ENCODE results near the gene HSD11B1L.
"Not testable (repeated sequence)": the region's sequence is repeated elsewhere in the genome, so short reads cannot be mapped to it uniquely, and the experiment has no call there.

HSD11B1L gene

GRCh38 chr19:5703819-5704818 lies 23.3 kb downstream of the HSD11B1L start:
- DNase-seq: no peak

- no peak for DNase-seq
These were observed 24.7 kb downstream of the HSD11B1L start for GRCh38 chr19:5705552-5705951.

GRCh38 chr19:5706876-5707573 lies 26.2 kb downstream of the HSD11B1L start:
- DNase-seq: no peak

DNA sequence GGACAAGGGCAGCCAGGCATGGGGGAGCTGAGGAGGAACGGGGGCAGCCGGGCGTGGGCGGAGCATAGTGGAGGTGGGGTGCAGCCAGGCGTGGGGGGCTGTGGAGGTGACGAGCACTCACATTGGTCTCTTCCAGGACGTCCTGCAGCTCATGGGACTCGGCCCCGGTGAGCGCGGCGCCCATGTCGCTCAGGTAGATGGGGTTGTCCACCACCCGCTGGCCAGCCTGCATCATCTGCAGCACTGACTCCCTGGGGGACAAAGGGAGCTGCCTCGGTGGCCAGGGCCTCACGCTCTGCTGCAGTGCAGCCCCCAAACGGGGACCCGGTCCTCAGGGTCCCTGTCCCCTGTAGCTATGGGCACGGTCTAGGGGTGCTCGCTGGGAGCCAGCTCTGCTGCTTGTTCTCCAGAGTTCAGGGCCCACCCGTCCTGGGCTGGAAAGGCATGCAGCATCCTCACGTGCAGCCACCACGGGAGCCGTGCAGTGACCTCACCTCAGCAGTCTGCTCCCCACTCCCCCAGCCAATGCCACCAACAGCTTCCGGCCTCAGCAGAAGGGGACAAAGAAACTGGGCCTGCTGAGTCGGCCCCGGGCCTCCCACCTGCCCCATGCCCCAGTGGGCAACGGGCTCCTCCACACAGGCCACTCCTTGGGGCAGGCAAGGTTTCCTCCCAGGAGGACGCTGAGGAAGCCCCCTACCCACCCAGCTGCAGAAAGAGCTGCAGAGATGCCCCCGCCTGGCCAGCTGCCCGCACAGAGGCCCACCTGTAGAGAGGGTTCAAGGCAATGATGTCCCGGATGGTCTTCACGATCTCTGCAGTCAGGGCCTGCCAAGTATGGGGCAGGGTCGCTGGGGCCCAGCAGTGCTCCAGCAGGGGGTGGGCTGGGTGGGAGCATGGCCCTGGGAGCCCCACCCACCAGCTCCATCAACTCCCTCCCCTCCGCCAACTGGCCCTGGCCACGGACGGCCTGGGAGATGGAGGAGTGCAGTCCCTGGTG lies 27.0 kb downstream of the HSD11B1L start:
- no peak for DNase-seq

DNA sequence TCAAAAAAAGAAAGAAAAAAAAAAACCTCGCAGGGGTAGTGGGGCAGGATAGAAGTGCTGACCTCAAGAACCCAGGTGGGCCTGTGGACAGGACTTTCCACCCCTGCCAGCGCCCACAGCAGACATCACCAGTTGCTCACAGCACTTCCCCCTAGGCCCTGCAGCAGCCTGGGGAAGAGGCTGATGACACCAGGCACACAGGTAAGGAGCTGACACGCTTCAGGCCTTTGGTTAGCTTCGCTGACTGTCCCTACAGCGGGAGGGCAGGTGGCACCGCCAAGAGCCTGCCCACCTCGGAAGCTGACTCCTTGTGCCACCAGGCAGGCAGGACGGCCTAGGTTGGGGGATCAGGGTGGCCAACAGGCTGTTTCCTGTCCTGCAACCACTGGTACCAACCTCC lies 30.2 kb downstream of the HSD11B1L start:
- no peak for DNase-seq

GRCh38 chr19:5711713-5712161 lies 30.9 kb downstream of the HSD11B1L start:
- DNase-seq: no peak

DNA sequence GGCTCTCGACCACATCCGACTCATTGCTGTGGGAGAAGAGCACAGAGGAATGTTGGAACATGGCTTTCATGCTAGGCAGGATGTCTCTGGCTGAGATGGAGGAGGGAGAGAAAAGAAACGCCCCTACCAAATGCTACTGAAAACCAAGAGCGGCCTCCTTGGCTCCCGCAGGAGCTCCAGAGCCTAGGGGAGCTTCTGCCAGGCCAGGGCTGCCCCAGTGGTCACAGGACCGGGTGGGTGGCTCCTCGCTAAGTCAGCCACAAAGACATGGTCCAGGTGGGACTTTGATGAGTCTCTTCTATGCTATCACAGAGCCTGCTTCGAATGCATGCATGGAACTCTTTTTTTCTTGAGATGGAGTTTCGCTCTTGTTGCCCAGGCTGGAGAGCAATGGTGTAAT lies 32.4 kb downstream of the HSD11B1L start:
- DNase-seq: no peak

DNA sequence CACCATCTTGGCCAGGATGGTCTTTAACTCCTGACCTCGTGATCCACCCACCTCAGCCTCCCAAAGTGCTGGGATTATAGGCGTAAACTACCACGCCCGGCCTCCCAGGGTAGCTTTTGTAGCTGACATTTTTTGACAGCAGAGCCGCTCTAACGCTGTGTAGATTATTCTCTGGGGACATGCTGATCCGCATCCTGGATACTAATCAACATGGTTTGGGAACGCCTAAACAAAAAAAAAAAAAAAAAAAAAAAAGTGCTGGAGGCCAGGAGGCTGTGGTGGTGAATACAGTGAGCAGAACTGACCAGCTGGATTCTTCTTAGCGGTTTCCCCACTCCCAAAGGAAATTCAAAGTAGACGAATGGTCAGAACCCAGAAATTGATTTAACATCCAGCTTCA lies 34.0 kb downstream of the HSD11B1L start:
- no peak for DNase-seq

DNA sequence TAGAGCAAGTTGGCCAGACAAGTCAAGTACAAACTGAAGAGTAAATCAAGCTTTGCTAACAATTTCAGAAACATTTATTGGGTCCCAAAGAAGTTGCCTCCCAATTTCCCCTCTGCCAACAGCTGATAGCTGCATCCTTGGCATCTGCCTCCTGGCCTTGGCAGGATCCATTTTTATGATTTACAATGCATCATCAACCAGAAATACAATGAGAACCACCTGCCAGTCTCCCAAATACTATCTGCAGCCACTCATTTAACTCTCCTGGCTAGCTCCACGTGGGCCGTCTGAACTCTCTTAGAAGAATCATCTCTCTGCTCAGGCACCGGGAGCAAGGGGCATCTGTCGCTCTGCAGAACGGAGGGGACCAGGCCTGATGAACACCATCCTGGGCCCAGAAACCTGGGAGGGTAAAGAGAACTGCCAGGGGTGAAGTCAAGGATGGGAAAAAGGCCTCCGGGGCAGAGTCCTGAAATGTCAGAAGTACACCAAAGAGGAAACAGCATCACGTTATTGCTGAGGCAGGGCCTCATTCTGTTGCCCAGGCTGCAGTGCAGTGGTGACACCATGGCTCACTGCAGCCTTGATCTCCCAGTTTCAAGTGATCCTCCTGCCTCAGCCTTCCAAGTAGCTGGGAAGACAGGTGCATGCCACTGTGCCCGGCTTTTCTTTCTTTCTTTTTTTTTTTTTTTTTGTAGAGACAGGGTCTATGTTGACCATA lies 36.5 kb downstream of the HSD11B1L start:
- no peak for DNase-seq

DNA sequence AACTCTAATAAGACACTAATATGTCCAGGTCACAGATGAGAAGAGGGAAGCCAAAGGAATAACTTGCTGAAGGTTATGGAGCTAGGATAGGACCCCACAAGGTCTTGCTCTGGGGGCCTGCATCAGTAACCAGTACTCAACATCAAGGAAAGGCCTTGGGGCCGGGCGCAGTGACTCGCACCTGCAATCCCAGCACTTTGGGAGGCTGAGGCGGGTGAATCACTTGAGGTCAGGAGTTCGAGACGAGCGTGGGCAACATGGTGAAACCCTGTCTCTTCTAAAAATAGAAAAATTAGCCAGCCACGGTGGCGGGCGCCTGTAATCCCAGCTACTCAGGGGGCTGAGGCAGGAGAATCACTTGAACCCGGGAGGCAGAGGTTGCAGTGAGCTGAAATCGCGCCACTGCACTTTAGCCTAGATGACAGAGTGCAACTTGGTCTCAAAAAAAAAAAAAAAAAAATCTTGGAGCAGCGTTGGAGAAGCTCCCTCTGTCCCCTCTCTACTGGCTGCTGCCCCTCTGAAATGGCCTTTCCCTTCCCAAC lies 37.3 kb downstream of the HSD11B1L start:
- no peak for DNase-seq

DNA sequence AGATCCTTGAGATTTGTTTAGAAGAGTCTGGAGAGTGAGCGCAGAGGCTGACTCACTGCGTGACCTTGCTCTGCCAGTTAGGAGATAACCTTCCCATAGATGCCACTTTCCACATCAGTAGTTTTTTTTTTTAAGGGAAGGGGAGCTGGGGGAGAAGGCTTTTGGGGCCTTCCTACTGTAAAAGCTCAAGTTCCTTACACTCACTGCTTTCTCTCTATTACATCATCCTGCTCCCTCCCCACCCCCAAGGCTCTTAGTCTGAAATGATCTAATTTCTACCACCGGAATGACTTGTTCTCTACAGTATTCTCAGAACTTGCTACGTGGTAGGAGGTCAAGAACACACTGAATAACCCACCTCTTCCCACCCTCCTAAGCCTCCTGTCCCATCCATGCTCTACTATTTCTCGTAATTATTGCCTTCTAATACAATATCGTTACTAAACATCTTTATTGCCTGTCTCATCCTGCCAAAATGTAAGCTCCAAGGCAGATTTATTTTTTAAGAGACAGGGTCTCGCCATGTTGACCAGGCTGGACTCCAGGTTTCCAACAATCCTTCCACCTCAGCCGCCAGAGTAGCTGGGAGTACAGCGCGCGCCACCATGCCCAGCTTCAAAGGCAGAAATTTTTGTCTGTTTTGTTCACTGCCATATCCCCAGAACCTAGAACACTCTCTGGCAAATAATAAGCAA lies 37.9 kb downstream of the HSD11B1L start:
- no peak for DNase-seq

GRCh38 chr19:5719274-5719960 lies 38.6 kb downstream of the HSD11B1L start:
- DNase-seq: peak; percentile 45

DNA sequence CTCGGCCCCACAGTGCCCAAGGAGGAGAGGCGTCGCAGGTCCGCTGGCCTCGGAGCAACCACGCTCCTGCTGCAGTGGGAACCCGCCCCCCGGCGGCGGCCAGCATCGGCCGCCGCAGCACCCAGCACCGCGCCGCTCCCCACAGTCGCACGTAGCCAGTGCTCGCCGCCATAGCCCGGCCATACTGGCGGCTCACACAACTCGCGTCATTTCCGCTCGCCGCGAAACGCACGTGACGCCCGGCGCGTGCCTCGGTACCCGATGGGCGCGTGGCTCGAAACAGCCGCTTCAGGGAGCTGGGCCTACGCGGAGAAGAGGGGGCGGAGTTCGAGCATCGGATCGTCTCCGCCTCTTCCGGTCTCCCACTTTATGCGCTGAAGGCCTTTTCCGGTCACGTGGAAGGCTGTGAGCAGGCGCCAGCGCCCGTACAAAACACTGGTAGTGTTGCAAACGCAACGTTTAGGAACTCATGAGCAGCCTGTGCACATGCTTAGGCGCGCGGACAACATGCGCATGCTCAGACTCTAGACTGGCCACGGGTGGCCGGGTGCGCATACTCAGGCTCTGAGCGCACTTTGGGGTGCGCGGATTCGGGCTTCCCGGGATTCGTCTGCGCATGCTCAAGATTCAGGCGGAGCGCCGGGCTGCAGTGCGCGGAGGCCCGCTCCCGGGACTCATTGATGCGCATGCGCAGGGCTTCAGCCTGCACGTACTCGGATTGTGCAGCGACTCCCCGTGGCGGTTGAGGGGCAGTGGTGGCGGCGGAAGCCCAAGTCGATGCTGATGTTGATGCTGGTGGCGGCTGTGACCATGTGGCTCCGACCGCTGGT lies 39.3 kb downstream of the HSD11B1L start, which contains the start of the genes CATSPERD and LONP1:
Gene CATSPERD (plus strand): TSS at position 677 of the 830 bp plus-strand sequence. CDS start 101 bp downstream, at position 778.
Gene LONP1 (minus strand): TSS at position 186 of the 830 bp plus-strand sequence. CDS start 14 bp downstream, at position 172.
- DNase-seq: peak; percentile 99

DNA sequence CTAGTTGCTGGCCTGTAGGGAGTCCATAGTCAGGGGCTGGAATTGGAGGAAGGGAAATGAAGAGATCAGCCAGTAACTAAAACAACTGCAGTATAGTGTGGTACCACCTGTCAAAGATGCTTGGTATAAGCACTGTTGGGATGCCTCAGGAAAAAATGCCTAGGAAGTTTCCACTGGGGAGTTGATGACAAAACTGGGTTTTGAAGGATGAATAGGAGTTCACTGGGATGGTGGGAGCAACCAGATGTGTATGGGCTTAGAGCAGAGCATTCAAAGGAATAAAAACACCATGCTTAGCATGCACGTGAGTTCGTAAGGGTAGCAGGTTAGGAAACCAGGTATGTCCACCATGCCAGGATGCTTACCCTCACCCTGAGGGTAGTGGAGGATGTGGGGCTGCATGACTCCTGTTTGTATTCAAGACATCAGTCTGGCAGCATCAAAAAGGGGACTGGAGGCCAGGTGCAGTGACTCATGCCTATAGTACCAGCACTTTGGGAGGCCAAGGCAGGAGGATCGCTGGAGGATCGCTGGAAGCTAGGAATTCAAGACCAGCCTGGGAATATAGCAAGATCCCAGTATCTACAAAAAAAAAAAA lies 46.7 kb downstream of the HSD11B1L start:
- no peak for DNase-seq

DNA sequence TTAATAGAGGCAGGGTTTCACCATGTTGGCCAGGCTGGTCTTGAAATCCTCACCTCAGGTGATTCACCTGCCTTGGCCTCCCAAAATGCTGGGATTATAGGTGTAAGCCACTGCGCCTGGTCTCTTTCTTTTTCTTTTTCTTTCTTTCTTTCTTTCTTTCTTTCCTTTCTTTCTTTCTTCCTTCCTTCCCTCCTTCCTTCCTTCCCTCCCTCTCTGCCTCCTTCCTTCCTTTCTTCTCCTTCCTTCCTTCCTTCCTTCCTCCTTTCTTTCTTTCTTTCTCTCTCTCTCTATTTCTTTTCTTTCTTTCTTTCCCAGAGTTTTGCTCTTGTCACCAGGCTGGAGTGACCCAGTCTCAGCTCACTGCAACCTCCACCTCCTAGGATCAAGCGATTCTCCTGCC lies 52.3 kb downstream of the HSD11B1L start:
- DNase-seq: not testable (repeated sequence)

Data from NCI-H82 (cell line).